ENCODE results near the gene APMAP.

The APMAP gene

GRCh38 chr20:25024171-25024570, 31.6 kb upstream of the APMAP start:
- DNase-seq (ENCODE audit: low read depth): no peak

GRCh38 chr20:25023356-25023755, 30.8 kb upstream of the APMAP start:
- DNase-seq (ENCODE audit: low read depth): no peak

GRCh38 chr20:25022680-25023079, 30.1 kb upstream of the APMAP start:
- no peak for DNase-seq (ENCODE audit: low read depth)

- no peak for DNase-seq (ENCODE audit: low read depth)
Observed at GRCh38 chr20:25021336-25021735, 28.8 kb upstream of the APMAP start.

GRCh38 chr20:25020901-25021301, 28.4 kb upstream of the APMAP start:
- no peak for DNase-seq (ENCODE audit: low read depth)

- DNase-seq (ENCODE audit: low read depth): no peak
Observed at GRCh38 chr20:25020345-25020744, 27.8 kb upstream of the APMAP start.

- DNase-seq (ENCODE audit: low read depth): no peak
Observed at GRCh38 chr20:25019381-25020155, 27.0 kb upstream of the APMAP start.

GRCh38 chr20:25018841-25019240, 26.3 kb upstream of the APMAP start:
- no peak for DNase-seq (ENCODE audit: low read depth)

GRCh38 chr20:25018425-25018824, 25.9 kb upstream of the APMAP start:
- no peak for DNase-seq (ENCODE audit: low read depth)

- no peak for DNase-seq (ENCODE audit: low read depth)
Observed at GRCh38 chr20:25017257-25017803, 24.8 kb upstream of the APMAP start.

GRCh38 chr20:25016471-25016870, 23.9 kb upstream of the APMAP start:
- no peak for DNase-seq (ENCODE audit: low read depth)

GRCh38 chr20:25015986-25016385, 23.4 kb upstream of the APMAP start:
- no peak for DNase-seq (ENCODE audit: low read depth)

GRCh38 chr20:25014816-25015215, 22.3 kb upstream of the APMAP start:
- no peak for DNase-seq (ENCODE audit: low read depth)

- DNase-seq (ENCODE audit: low read depth): no peak
Observed at GRCh38 chr20:25013478-25014380, 21.2 kb upstream of the APMAP start.

GRCh38 chr20:25012616-25013189, 20.2 kb upstream of the APMAP start:
- DNase-seq (ENCODE audit: low read depth): no peak

- no peak for DNase-seq (ENCODE audit: low read depth)
Observed at GRCh38 chr20:25011831-25012241, 19.3 kb upstream of the APMAP start.

- DNase-seq (ENCODE audit: low read depth): no peak
Observed at GRCh38 chr20:25011261-25011660, 18.7 kb upstream of the APMAP start.

GRCh38 chr20:25009218-25010145, 16.9 kb upstream of the APMAP start:
- no peak for DNase-seq (ENCODE audit: low read depth)

GRCh38 chr20:25008388-25009217, 16.1 kb upstream of the APMAP start:
- no peak for DNase-seq (ENCODE audit: low read depth)

- DNase-seq (ENCODE audit: low read depth): no peak
Observed at GRCh38 chr20:25007491-25008305, 15.1 kb upstream of the APMAP start.

Measured in activated T-cell treated with anti-CD3 and anti-CD28 coated beads for 24 hours (primary cell).